Testis (tissue), 2 donors: ENCODE measurements around the gene VGLL2.

Experiments used
- POLR2A ChIP-seq: fragments of 450-650 bp; IDR thresholded peaks from one replicate; pipeline ENCODE4 v1.6.1; 2017; ENCODE audit warnings: antibody characterized with exemption, mild to moderate bottlenecking, moderate library complexity
- TF ChIP-seq, protein P1 (sequence below), 3 experiments: fragments of 450-650 bp in 2 of 3; fragments of 200-600 bp in 1 of 3; sonication (generic) in 1 of 3; IDR thresholded peaks; one replicate each; pipeline ENCODE4 v1.5.1; 2016 to 2019; ENCODE audit warnings: antibody characterized with exemption in 3 of 3, mild to moderate bottlenecking in 2 of 3, moderate library complexity in 1 of 3

GRCh38 chr6:117265410-117266256 is at the start of gene VGLL2:
- TF ChIP-seq, protein P1, sequence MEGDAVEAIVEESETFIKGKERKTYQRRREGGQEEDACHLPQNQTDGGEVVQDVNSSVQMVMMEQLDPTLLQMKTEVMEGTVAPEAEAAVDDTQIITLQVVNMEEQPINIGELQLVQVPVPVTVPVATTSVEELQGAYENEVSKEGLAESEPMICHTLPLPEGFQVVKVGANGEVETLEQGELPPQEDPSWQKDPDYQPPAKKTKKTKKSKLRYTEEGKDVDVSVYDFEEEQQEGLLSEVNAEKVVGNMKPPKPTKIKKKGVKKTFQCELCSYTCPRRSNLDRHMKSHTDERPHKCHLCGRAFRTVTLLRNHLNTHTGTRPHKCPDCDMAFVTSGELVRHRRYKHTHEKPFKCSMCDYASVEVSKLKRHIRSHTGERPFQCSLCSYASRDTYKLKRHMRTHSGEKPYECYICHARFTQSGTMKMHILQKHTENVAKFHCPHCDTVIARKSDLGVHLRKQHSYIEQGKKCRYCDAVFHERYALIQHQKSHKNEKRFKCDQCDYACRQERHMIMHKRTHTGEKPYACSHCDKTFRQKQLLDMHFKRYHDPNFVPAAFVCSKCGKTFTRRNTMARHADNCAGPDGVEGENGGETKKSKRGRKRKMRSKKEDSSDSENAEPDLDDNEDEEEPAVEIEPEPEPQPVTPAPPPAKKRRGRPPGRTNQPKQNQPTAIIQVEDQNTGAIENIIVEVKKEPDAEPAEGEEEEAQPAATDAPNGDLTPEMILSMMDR (IDR thresholded peaks at IDR 0.05) = no peak
- TF ChIP-seq POLR2A = no peak
